Neural progenitor cell (in vitro differentiated cells): ENCODE results near the gene CYFIP1. TPM values are rescaled to one million over a fixed set of nuclear protein-coding genes. Genes with fewer than 3 reads are reported as not detected.

Source experiments
- DNase-seq: peaks from one replicate; pipeline ENCODE4 v3.0.0-alpha.2; 2016; ENCODE audit warnings: low spot score
- H2AFZ ChIP-seq: fragments of 200-600 bp; sonication (generic); replicated peaks from 2 replicates; pipeline ENCODE4 v1.6.1; 2016; ENCODE audit warnings: antibody characterized with exemption
- H3F3A ChIP-seq: fragments of 200-600 bp; sonication (generic); 2 replicates; pipeline ENCODE4 v1.6.1; 2016; ENCODE audit warnings: antibody characterized with exemption, low read depth
- H3K27ac ChIP-seq: fragments of 200-600 bp; sonication (generic); 2 replicates; pipeline ENCODE4 v1.5.1; 2016; ENCODE audit warnings: mild to moderate bottlenecking
- H3K27me3 ChIP-seq: fragments of 200-600 bp; sonication (generic); 2 replicates; pipeline ENCODE4 v1.6.1; 2016; ENCODE audit warnings: mild to moderate bottlenecking, moderate library complexity
- H3K36me3 ChIP-seq: fragments of 200-600 bp; sonication (generic); 2 replicates; pipeline ENCODE4 v1.5.1; 2016
- H3K4me1 ChIP-seq: fragments of 200-600 bp; sonication (generic); 2 replicates; pipeline ENCODE4 v1.6.1; 2016; ENCODE audit warnings: mixed run types
- H3K4me2 ChIP-seq: fragments of 200-600 bp; sonication (generic); 2 replicates; pipeline ENCODE4 v1.6.1; 2016
- H3K4me3 ChIP-seq: fragments of 200-600 bp; sonication (generic); 2 replicates; pipeline ENCODE4 v1.5.1; 2016
- H3K79me2 ChIP-seq: fragments of 200-600 bp; sonication (generic); 2 replicates; pipeline ENCODE4 v1.6.1; 2016; ENCODE audit warnings: low read depth
- H3K9ac ChIP-seq: fragments of 200-600 bp; sonication (generic); 2 replicates; pipeline ENCODE4 v1.6.1; 2016
- H3K9me3 ChIP-seq: fragments of 200-600 bp; sonication (generic); 2 replicates; pipeline ENCODE4 v1.5.1; 2016; ENCODE audit warnings: low read depth
- H4K20me1 ChIP-seq: fragments of 200-600 bp; sonication (generic); 2 replicates; pipeline ENCODE4 v1.6.1; 2016; ENCODE audit warnings: low read depth
- H3K27ac Mint-ChIP-seq: 3 replicates; pipeline ENCODE4 v1.8.0; 2021; ENCODE audit warnings: mixed read lengths
- H3K27me3 Mint-ChIP-seq: 2 replicates; pipeline ENCODE4 v1.8.0; 2022; ENCODE audit warnings: low read depth, mild to moderate bottlenecking, inconsistent platforms, moderate library complexity, mixed read lengths; ENCODE audit not compliant: insufficient read depth
- H3K36me3 Mint-ChIP-seq: 3 replicates; pipeline ENCODE4 v1.8.0; 2021; ENCODE audit warnings: mixed read lengths
- H3K4me1 Mint-ChIP-seq: 3 replicates; pipeline ENCODE4 v1.8.0; 2021; ENCODE audit warnings: mixed read lengths
- H3K4me3 Mint-ChIP-seq: 3 replicates; pipeline ENCODE4 v1.8.0; 2021; ENCODE audit warnings: mild to moderate bottlenecking, moderate library complexity, mixed read lengths
- H3K9me3 Mint-ChIP-seq: 3 replicates; pipeline ENCODE4 v1.8.0; 2020; ENCODE audit warnings: mixed read lengths
- EZH2 ChIP-seq: fragments of 200-600 bp; sonication (generic); IDR thresholded peaks from 2 replicates; pipeline ENCODE4 v1.6.1; 2017; ENCODE audit warnings: antibody characterized with exemption, mild to moderate bottlenecking, moderate library complexity
- EZH2phosphoT487 ChIP-seq: fragments of 200-600 bp; sonication (generic); IDR thresholded peaks from 2 replicates; pipeline ENCODE4 v1.6.1; 2017; ENCODE audit warnings: antibody characterized with exemption
- total RNA-seq: library from RNA; depleted of rRNA; stranded (reverse); fragments of >200 nt; gene quantifications from 2 replicates; pipeline ENCODE4 v1.2.3, GENCODE V29; 2015; ENCODE audit warnings: low replicate concordance
- TF ChIP-seq, protein P1 (sequence below): fragments of 200-600 bp; sonication (generic); IDR thresholded peaks from 2 replicates; pipeline ENCODE4 v1.5.1; 2017; ENCODE audit warnings: antibody characterized with exemption, mild to moderate bottlenecking

The CYFIP1 gene
- total RNA-seq, 1 donor from 2014 or later, result 94.6 TPM

DNA sequence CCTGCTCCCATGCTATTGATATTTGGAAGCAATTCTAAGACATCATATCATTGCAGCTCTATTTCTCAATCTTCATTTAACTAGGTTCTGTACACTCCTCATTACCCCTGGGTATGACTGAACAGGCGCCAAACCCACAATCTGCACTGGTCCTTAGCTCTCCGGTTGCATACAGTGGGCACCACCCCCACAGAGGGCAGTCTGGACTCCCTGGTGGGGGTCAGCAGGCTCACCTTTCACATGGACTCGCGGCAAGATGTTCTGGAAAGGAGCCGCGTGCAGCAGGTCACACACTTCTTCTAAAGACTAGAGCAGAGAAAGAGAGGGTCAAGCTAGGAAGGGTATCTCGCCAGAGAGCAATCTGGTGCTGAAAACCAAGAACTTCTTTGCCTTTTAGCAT is 105.2 kb downstream of the CYFIP1 start:
- Histone ChIP-seq H3K27me3 (no peaks in the 10 kb centered on the region), H4K20me1 (no peaks in the 10 kb centered on the region), H3K4me1 (no peaks in the 10 kb centered on the region), H3K9ac (no peak overlapping the region), H3K4me3 (no peak overlapping the region), H3K9me3 (no peaks in the 10 kb centered on the region), H3K4me2 (no peak overlapping the region), H2AFZ (no peak overlapping the region), H3K79me2 (no peaks in the 10 kb centered on the region), H3K27ac (no peak overlapping the region), H3F3A (no peaks in the 10 kb centered on the region), H3K36me3 (no peaks in the 10 kb centered on the region)
- H3K9me3 Mint-ChIP-seq, result no peaks in the 10 kb centered on the region
- peaks cover 11% of the 10 kb centered on the region for H3K27me3 Mint-ChIP-seq
- H3K4me1 Mint-ChIP-seq, result peaks cover 15% of the 10 kb centered on the region
- TF ChIP-seq, protein P1, sequence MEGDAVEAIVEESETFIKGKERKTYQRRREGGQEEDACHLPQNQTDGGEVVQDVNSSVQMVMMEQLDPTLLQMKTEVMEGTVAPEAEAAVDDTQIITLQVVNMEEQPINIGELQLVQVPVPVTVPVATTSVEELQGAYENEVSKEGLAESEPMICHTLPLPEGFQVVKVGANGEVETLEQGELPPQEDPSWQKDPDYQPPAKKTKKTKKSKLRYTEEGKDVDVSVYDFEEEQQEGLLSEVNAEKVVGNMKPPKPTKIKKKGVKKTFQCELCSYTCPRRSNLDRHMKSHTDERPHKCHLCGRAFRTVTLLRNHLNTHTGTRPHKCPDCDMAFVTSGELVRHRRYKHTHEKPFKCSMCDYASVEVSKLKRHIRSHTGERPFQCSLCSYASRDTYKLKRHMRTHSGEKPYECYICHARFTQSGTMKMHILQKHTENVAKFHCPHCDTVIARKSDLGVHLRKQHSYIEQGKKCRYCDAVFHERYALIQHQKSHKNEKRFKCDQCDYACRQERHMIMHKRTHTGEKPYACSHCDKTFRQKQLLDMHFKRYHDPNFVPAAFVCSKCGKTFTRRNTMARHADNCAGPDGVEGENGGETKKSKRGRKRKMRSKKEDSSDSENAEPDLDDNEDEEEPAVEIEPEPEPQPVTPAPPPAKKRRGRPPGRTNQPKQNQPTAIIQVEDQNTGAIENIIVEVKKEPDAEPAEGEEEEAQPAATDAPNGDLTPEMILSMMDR, result no peak
- no peak for TF ChIP-seq EZH2
- TF ChIP-seq EZH2phosphoT487, result no peak
- no peak for DNase-seq
- H3K27ac Mint-ChIP-seq, result no peak overlapping the region
- H3K4me3 Mint-ChIP-seq, result no peak overlapping the region
- H3K36me3 Mint-ChIP-seq, result peaks cover 60% of the 10 kb centered on the region

DNA sequence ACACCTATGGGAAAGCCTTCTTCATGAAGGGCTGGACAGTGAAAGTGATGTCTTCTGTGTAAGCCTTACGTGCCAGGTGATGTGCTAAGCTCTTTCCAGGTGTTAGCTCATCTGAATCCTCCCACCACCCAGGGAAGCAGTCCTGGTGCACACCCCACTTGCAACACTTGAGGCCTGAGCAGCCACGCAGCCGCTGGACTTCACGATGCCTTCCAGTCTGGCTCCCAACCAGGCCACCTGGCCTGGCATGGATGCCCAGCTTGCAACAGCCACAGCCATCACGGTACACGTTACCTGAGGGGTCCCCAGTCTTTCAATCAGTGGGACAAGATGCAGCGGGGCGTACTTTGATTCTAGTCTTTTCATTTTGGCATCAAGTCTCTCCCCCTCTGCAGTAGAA is 105.9 kb downstream of the CYFIP1 start:
- H3K36me3 ChIP-seq, result peaks cover 6% of the 10 kb centered on the region
- Mint-ChIP-seq H3K4me1 (peaks cover 15% of the 10 kb centered on the region), H3K9me3 (no peaks in the 10 kb centered on the region), H3K4me3 (no peak overlapping the region), H3K27me3 (peaks cover 11% of the 10 kb centered on the region), H3K36me3 (peaks cover 61% of the 10 kb centered on the region), H3K27ac (no peak overlapping the region)
- H3K4me1 ChIP-seq, result no peaks in the 10 kb centered on the region
- no peak overlapping the region for H3K4me2 ChIP-seq
- H2AFZ ChIP-seq, result no peak overlapping the region
- no peaks in the 10 kb centered on the region for H3F3A ChIP-seq
- no peaks in the 10 kb centered on the region for H3K9me3 ChIP-seq
- TF ChIP-seq, protein P1, result no peak
- TF ChIP-seq EZH2 (no peak), EZH2phosphoT487 (no peak)
- no peaks in the 10 kb centered on the region for H4K20me1 ChIP-seq
- no peak overlapping the region for H3K9ac ChIP-seq
- H3K27ac ChIP-seq, result no peak overlapping the region
- no peak for DNase-seq
- H3K79me2 ChIP-seq, result no peaks in the 10 kb centered on the region
- no peak overlapping the region for H3K4me3 ChIP-seq
- no peaks in the 10 kb centered on the region for H3K27me3 ChIP-seq

DNA sequence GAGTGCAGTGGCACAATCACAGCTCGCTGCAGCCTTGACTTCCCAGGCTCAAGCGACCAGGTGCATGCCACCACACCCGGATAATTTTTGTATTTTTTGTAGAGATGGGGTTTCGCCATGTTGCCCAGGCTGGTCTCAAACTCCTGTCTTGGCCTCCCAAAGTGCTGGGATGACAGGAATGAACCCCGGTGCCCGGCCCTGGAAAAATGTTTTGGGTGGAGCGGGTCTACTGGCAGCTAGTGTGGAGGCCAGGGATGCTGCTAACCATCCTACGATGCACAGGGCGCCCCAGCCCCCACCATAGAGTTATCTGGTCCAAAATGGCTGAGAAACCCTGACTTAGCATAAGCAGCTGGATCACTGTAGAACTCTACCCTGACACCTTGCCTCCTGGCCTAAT is 106.3 kb downstream of the CYFIP1 start:
- Histone ChIP-seq H3F3A (no peaks in the 10 kb centered on the region), H3K4me2 (no peak overlapping the region), H4K20me1 (no peaks in the 10 kb centered on the region), H3K27ac (no peak overlapping the region), H3K9ac (no peak overlapping the region), H3K27me3 (no peaks in the 10 kb centered on the region), H3K4me1 (no peaks in the 10 kb centered on the region), H3K4me3 (no peak overlapping the region), H3K79me2 (no peaks in the 10 kb centered on the region), H2AFZ (no peak overlapping the region), H3K36me3 (peaks cover 6% of the 10 kb centered on the region), H3K9me3 (no peaks in the 10 kb centered on the region)
- peaks cover 15% of the 10 kb centered on the region for H3K4me1 Mint-ChIP-seq
- H3K9me3 Mint-ChIP-seq, result no peaks in the 10 kb centered on the region
- peaks cover 66% of the 10 kb centered on the region for H3K36me3 Mint-ChIP-seq
- H3K27me3 Mint-ChIP-seq, result peaks cover 11% of the 10 kb centered on the region
- DNase-seq, result no peak
- no peak for TF ChIP-seq EZH2phosphoT487
- TF ChIP-seq EZH2, result no peak
- TF ChIP-seq, protein P1, result no peak
- H3K4me3 Mint-ChIP-seq, result no peak overlapping the region
- H3K27ac Mint-ChIP-seq, result no peak overlapping the region
